NCI-H128 (cell line): ENCODE data around the gene PUM1.
"Not testable (repeated sequence)": the region's sequence is repeated elsewhere in the genome, so short reads cannot be mapped to it uniquely, and the experiment has no call there.

Experiments used
- DNase-seq: peaks from one replicate; lab custom pipeline; 2025; ENCODE audit not compliant: unreplicated experiment; lab: John Stamatoyannopoulos, UW

Gene PUM1

DNA sequence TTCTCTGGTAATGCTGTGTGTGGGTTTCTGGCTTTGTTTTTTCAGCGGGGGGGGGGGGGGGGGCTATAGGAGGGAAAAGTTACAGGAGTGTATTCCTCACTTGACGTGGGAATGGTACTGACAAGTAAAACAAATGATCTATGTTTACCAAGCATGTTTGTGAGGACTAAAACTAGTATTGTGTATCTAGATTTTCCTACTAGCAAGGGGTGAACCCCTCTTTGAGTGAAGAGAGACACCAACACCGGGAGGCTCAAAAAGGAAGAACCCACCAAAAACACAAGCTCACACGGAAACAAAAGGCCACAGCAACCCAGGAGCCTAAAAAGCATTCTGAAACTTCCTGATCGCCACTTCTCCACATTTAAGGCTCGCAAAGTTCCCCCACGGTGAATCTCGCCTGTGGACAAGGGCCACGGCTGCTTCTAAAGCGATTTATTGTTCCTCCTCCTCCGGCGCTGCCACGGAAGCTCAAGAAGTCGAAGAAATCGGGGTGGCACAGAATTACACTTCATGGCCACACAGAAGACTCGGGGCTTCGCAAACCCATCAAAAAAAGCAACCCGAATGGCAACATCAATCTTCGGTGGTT lies 703 bp downstream of the PUM1 start:
- DNase-seq: peak; percentile 27

DNA sequence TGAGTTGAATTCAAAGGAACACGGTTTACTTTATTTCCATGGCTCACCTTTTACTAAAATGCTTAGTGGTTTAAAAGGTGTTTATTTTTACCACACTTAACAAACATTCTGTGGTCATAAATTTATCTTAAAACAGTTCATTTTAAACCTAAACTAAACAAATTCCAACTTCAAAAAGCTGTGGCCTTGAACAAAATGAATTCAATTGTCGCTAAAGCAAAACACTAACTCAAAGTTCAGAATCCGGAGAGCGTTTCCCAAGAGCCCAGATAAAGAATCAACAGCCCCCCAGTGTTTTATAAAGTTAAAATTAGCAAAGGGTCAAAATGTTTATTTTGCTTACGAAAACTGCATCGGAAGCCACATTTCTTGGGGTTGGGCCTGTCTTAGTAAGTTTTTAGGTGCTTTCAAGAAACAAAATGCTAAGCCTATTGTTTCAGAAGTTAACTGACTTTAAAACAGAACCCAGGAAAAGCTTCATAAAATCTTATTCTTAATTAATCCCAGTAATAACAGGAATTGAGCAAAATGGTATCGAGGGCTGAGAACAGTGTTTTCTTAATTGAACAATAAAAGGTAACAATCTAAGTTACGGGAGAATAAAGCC lies 1.3 kb downstream of the PUM1 start:
- DNase-seq: no peak

DNA sequence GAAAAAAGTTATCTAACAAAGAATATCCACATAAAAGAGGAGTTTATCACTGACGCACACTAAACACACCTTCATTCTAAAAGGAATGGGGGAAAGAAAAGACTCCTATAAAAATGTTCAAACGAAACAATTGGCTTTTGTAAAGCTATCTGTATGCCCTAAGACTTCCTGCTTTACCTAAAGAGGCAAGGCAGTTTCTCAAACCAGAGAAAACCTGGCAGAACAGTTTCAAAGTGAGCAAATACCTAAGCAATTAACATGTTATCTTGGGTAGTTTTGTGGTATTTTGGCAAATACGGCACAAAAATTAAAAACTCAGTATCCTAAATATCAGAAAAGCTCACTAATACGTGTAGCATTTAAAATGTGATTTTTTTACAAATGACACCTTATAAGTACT lies 1.9 kb downstream of the PUM1 start:
- DNase-seq: no peak

- DNase-seq: no peak
Measured at GRCh38 chr1:31062867-31063380, 2.6 kb downstream of the PUM1 start.

GRCh38 chr1:31062162-31062866 lies 3.2 kb downstream of the PUM1 start:
- peak; percentile 29 for DNase-seq

GRCh38 chr1:31058012-31058411 lies 7.5 kb downstream of the PUM1 start:
- DNase-seq: no peak

GRCh38 chr1:31055953-31056352 lies 9.6 kb downstream of the PUM1 start:
- no peak for DNase-seq

- no peak for DNase-seq
Measured at GRCh38 chr1:31055501-31055900, 10.0 kb downstream of the PUM1 start.

DNA sequence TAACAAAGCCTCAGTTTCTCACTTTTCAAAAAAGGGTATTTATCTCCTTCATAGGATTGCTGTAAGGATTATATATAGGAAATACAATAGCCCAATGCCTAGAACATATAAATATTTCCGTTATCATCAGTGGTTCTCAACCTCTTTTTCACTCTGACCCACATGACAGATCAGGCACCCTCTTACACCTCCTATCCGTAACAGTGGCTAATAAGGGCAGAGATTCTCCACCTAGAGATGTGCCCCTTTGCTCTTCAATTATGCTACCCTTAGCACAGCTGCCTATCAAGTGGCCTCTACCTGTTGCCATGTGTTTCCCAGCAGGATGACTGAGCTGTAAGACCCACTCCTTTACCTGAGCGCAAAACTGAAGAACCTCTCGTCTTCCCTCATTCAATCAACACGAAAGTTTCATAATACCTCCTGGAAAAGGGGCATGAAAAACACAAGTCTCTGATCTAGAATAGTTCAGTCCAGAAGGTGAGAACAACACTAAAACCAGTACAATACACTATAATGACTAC lies 10.5 kb downstream of the PUM1 start:
- no peak for DNase-seq

GRCh38 chr1:31054349-31054748 lies 11.2 kb downstream of the PUM1 start:
- no peak for DNase-seq

GRCh38 chr1:31052613-31053012 lies 12.9 kb downstream of the PUM1 start:
- not testable (repeated sequence) for DNase-seq

- DNase-seq: no peak
Measured at GRCh38 chr1:31051611-31052010, 13.9 kb downstream of the PUM1 start.

DNA sequence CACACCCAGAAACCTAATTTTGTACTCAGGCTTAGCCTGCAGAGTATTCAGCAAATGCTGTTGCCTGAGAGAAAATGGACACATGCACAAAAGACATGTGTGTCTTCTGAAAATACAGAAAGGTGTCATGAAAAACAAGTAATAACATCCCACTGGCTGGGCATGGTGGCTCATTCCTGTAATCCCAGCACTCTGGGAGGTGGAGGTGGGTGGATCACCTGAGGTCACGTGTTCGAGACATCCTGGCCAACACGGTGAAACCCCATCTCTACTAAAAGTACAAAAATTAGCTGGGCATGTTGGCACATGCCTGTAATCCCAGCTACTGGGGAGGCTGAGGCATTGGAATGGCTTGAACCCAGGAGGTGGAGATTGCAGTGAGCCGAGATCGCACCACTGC lies 18.0 kb downstream of the PUM1 start:
- not testable (repeated sequence) for DNase-seq

DNA sequence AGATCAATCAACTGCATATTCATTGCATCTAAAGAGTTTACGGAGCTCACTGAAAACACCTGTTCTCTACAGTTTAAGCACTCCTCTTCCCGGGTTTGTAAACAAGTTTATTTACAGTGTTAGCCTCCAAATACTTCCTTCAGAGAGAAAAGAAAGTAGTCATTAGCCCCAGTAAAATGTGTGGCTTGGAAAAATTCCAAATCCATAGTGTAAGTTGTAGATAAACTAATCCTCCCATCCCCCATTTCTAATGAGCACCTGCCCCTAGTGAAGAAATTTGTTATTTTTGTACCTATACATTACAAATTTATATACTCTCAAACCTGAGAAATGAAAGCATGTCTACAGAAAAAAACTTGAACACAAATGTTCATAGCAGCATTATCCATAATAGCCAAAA lies 21.9 kb downstream of the PUM1 start:
- DNase-seq: no peak

- DNase-seq: no peak
Measured at GRCh38 chr1:31042656-31043055, 22.9 kb downstream of the PUM1 start.

- no peak for DNase-seq
Measured at GRCh38 chr1:31041529-31041928, 24.0 kb downstream of the PUM1 start.

DNA sequence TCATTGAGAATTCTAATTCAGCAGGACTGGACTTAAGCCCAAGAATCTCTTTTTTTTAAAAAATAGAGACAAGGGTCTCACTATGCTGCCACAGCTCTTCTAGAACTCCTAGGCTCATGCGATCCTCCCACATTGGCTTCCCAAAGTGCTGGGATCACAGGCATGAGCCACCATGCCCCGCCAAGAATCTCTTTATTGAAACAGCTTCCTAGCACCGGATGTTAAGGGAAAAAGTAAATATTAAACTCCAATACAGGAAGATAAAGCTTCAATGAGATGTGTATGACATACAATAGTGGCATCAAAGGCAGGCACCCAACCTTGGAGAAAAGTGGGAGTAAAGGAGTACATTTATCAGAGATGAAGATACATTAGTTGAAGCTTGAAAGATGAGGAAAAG lies 25.5 kb downstream of the PUM1 start:
- no peak for DNase-seq

- not testable (repeated sequence) for DNase-seq
Measured at GRCh38 chr1:31038935-31039334, 26.6 kb downstream of the PUM1 start.

DNA sequence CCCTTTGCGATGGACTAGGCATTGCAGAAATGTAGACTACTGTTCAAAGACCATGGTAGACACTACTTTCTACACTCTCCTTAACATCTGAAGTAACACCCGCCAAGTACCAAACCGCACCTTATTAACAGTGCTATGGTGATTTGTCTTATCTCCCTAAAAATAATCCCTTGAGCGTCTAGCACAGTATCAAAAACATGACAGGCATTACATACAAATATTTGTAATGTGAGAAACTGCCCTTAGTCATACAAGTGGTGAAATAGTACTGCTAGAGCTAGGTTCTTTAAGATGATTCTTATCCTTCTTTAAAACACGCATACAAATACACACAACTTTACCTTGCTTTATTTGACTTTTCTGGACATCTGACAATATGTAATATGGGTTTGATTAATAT lies 27.2 kb downstream of the PUM1 start:
- no peak for DNase-seq

- no peak for DNase-seq
Measured at GRCh38 chr1:31036749-31037500, 28.6 kb downstream of the PUM1 start.

DNA sequence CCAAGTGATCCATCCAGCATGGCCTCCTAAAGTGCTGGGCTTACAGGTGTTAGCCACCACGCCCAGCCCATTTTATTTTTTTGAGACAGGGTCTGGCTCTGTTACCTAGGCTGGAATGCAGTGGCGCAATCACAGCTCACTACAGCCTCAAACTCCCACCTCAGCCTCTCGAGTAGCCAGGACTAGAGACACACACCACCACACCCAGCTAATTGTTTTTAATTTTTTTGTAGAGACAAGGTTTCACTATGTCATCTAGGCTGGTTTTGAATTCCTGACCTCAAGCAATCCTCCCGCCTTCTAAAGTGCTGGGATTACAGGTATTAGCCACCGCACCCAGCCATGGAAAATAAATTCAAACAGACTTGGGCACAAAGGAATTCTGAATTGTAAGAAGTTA lies 31.9 kb downstream of the PUM1 start:
- no peak for DNase-seq
